GM19467 (cell line): ENCODE measurements around the gene HFM1.

ENCODE experiments used
- ATAC-seq: cut with Tn5 transposase; IDR thresholded peaks from one replicate; pipeline ENCODE4 v1.9.1; 2021; ENCODE audit warnings: mild to moderate bottlenecking, moderate library complexity; ENCODE audit not compliant: unreplicated experiment

Gene HFM1

DNA sequence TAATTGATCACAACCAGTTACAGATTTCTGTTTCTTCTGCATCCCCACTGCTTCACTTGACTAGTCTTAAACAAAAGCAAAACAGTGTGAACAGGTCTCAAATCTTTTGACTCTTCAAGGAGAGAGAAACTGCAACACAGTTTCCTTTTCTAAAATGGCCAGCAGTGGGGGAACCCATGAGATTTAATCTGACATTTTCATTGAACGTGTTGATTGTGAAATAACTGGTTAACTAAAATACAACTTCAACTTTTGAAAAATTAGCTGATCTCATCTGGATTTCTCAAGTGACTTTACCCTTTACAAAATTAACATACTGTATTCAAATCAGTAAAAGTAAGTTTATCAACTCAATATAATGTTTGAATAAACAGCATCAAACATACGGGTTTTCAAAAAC lies 143.0 kb downstream of the HFM1 start:
- ATAC-seq: no peak

DNA sequence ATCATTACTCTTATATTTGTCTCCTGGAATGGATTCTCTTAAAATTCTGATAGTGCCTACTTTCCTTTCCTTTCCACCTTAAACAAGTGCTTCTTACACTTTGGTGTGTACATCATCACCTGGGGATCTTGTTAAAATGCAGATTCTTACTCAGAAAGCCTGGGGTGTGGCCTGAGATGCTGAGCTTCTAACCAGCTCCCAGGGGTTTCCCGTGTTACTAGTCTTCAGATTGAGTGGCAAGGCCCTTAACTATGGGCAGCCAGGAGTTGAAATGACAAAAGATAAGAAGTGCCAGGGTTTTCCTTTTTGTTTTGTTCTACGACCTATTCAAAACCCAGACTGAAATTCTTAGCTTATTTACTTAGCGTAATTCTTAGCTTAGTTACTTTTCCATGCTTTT lies 159.2 kb downstream of the HFM1 start:
- ATAC-seq: no peak

DNA sequence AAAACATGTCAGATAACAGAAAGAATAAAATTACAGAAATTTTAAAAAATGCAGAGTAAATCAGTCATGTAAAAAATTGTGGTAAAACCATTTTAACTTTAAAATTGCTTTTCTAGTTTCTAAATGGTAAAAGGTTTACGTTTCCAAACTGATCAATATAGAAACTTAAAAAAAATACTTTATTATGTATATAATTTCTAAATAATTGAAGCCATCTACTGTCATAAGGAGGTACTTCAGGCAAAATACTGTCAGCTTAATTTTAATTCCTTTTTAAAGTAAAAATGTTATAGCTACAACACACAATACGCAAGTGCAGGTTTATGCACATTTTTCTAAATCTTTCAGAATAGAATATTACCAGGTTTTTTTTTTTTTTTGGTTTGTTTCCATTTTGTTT lies 159.9 kb downstream of the HFM1 start:
- ATAC-seq: no peak

DNA sequence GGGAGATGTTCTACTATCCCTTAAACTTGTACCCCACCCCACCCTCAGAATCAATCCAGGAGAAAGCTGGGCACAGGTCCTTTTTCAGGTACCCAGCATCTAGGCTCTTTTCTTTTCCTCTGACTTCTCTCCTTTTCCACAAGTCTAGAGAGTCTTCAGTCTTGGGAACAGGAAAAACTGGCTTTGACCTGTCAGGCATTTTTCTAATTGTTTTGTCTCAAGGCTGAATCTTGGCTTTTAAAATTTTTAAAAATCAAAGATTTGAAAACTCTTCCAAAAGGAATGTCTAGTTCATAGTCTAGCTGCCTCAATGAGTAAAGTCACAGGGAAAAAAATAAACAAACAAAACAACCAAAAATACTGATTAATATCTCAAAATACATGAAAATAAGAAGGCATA lies 161.5 kb downstream of the HFM1 start:
- ATAC-seq: no peak

DNA sequence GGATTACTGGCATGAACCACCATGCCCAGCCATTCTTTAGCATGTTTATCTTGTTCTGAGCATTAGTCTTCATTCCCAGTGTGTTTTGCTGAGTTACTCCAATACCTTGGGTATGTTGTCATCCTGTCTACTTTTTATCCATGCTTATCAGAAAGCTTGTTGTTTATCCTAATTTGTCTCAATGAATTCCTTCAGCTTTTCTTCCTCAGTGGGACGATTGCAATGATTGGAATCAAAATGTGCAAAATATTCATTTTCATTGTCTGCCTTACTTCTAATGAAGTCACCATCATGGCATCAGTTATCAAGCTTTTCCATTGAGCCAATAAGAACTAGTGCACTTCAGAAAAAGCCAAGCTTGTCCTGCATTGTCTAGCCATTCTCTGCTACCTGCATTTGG lies 170.5 kb downstream of the HFM1 start:
- ATAC-seq: no peak

DNA sequence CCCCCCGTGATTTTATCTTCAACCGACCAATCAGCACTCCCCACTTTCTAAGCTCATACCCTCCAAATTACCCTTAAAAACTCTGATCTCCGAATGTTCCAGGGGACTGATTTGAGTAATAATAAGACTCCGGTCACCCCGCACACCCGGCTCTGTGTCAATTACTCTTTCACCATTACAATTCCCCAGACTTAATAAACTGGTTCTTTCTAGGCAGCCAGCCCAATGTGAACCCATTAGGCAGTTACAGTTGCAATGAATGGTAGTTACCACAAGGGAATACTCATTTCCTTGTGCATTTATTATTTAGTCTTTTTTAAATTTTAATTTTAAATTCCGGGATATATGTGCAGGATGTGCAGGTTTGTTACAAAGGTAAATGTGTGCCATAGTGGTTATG lies 177.9 kb downstream of the HFM1 start:
- ATAC-seq: no peak

DNA sequence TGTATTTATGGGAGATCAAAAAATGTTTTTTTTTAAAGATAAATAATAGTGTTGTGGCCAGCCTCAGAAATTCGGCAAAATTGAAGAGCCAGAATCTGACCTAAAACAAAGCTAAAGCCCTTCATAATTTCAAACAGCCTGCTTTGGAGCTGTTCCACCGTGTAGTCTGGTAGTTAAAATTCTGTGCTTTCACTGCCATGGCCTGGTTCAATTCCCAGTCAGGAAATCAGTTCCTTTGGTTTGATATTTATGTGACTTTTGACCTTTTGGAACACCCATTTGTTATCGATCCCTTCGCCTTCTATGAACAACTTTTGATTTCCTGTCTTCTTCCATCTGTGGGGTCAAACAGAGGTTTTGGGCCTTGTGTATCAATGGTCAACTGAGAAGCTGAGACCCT lies 179.8 kb downstream of the HFM1 start:
- ATAC-seq: no peak

DNA sequence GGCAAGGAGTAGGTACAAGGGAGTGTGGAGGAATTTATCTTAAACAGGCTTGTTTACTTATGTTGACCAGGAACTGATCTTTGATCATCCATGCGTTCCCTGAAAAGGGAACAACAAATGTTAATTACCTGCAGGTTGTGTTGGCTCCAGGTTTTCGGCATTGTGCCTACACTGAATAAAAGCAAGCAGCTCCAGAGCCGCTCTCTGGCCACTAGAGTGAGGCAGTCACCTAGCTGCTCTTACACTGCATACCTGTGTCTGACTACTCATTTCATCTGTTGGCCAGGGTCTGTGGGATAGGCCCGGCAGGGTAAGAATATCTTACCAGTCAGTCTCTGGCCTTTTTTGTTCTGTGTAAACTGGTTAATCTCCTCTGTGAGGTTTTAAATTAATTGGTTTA lies 183.6 kb downstream of the HFM1 start:
- no peak for ATAC-seq

DNA sequence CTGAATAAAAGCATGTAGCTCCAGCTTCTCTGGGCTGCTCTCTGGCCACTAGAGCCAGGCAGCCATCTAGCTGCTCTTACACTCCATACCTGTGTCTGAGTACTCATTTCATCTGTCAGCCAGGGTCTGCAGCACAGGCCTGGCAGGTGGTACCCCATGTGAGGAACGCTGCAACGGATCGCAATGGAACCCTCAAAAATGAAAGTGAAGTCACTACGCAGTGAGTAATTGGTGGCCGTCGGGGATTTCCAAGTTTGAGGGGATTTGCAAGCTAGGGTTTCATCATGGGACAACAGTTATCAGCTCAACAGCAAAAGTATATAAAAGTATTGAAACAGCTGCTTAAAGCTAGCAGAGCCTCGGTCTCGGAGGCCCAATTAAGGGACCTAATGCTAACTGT lies 186.7 kb downstream of the HFM1 start:
- ATAC-seq: no peak
